ENCODE results near the gene PELI1.

Gene PELI1

GRCh38 chr2:64144057-64145013, at the start of gene PELI1:
Gene PELI1, minus strand, starts transcription at chr2:64144420. Its CDS starts 36,110 bp downstream, at chr2:64108310.
- peak; percentile 89 to 91 (median 90) for DNase-seq (ENCODE audit: low read depth in 2 of 3, low spot score in 1 of 3)

- no peak for DNase-seq (ENCODE audit: low read depth in 2 of 3, low spot score in 1 of 3)
These were observed 49.3 kb upstream of the PELI1 start for GRCh38 chr2:64193491-64193890.

- no peak for DNase-seq (ENCODE audit: low read depth in 2 of 3, low spot score in 1 of 3)
These were observed 48.5 kb upstream of the PELI1 start for GRCh38 chr2:64192664-64193105.

GRCh38 chr2:64192125-64192479, 47.9 kb upstream of the PELI1 start:
- no peak for DNase-seq (ENCODE audit: low read depth in 2 of 3, low spot score in 1 of 3)

GRCh38 chr2:64189586-64189985, 45.4 kb upstream of the PELI1 start:
- DNase-seq (ENCODE audit: low read depth in 2 of 3, low spot score in 1 of 3) = no peak

- no peak for DNase-seq (ENCODE audit: low read depth in 2 of 3, low spot score in 1 of 3)
These were observed 44.9 kb upstream of the PELI1 start for GRCh38 chr2:64189167-64189566.

GRCh38 chr2:64186699-64187605, 42.7 kb upstream of the PELI1 start:
- DNase-seq (ENCODE audit: low read depth in 2 of 3, low spot score in 1 of 3) = no peak

GRCh38 chr2:64179582-64180321, 35.5 kb upstream of the PELI1 start:
- no peak for DNase-seq (ENCODE audit: low read depth in 2 of 3, low spot score in 1 of 3)

GRCh38 chr2:64177315-64177714, 33.1 kb upstream of the PELI1 start:
- DNase-seq (ENCODE audit: low read depth in 2 of 3, low spot score in 1 of 3) = no peak

GRCh38 chr2:64175419-64176197, 31.4 kb upstream of the PELI1 start:
- no peak for DNase-seq (ENCODE audit: low read depth in 2 of 3, low spot score in 1 of 3)

- no peak for DNase-seq (ENCODE audit: low read depth in 2 of 3, low spot score in 1 of 3)
These were observed 29.2 kb upstream of the PELI1 start for GRCh38 chr2:64173156-64174135.

- DNase-seq (ENCODE audit: low read depth in 2 of 3, low spot score in 1 of 3) = no peak
These were observed 24.5 kb upstream of the PELI1 start for GRCh38 chr2:64168756-64169155.

- no peak for DNase-seq (ENCODE audit: low read depth in 2 of 3, low spot score in 1 of 3)
These were observed 24.0 kb upstream of the PELI1 start for GRCh38 chr2:64168201-64168600.

GRCh38 chr2:64166637-64167420, 22.6 kb upstream of the PELI1 start:
- DNase-seq (ENCODE audit: low read depth in 2 of 3, low spot score in 1 of 3) = no peak

- DNase-seq (ENCODE audit: low read depth in 2 of 3, low spot score in 1 of 3) = peak in 1 of 3 donors; percentile 4
These were observed 22.0 kb upstream of the PELI1 start for GRCh38 chr2:64166212-64166611.

GRCh38 chr2:64165706-64166105, 21.5 kb upstream of the PELI1 start:
- DNase-seq (ENCODE audit: low read depth in 2 of 3, low spot score in 1 of 3) = no peak

GRCh38 chr2:64164629-64165028, 20.4 kb upstream of the PELI1 start:
- DNase-seq (ENCODE audit: low read depth in 2 of 3, low spot score in 1 of 3) = no peak

- no peak for DNase-seq (ENCODE audit: low read depth in 2 of 3, low spot score in 1 of 3)
These were observed 18.3 kb upstream of the PELI1 start for GRCh38 chr2:64162516-64162915.
